K562 (cell line): ENCODE measurements around the gene CNPY4. TPM values are rescaled to one million over a fixed set of nuclear protein-coding genes. Genes with fewer than 3 reads are reported as not detected.

Experiments
- CEBPZ ChIP-seq: fragments of 150-350 bp; IDR thresholded peaks from 2 replicates; pipeline ENCODE4 v1.6.1; 2014; ENCODE audit warnings: low read depth, mild to moderate bottlenecking, low read length, borderline replicate concordance
- EHMT2 ChIP-seq: fragments of 450-650 bp; IDR thresholded peaks from 2 replicates; pipeline ENCODE4 v1.6.1; 2018; ENCODE audit warnings: antibody characterized with exemption
- HCFC1 ChIP-seq: IDR thresholded peaks from 2 replicates; pipeline ENCODE4 v1.6.1; 2012; ENCODE audit warnings: low read depth, low read length, improper control_type of control experiment
- HDAC1 ChIP-seq, 2 experiments: fragments of 450-650 bp; IDR thresholded peaks; 2 replicates each; pipeline ENCODE4 v1.6.1; 2016 to 2017; ENCODE audit warnings: inconsistent platforms in 1 of 2, mild to moderate bottlenecking in 1 of 2, moderate library complexity in 1 of 2
- HDAC6 ChIP-seq: IDR thresholded peaks from 2 replicates; pipeline ENCODE4 v1.6.1; 2012; ENCODE audit warnings: low read depth, mild to moderate bottlenecking, control low read depth, inconsistent platforms, low read length, moderate library complexity
- MAZ ChIP-seq, 2 experiments: fragments of 450-650 bp in 1 of 2; sonication (generic) in 1 of 2; formaldehyde crosslinking; IDR thresholded peaks in 1 of 2; conservative IDR thresholded peaks in 1 of 2; 2 replicates each; pipeline versions ENCODE4 v1.4.0 to v1.5.0; 2020; ENCODE audit warnings: mild to moderate bottlenecking in 1 of 2, missing genetic modification reagents in 1 of 2
- POLR2B ChIP-seq: fragments of 450-650 bp; IDR thresholded peaks from 2 replicates; pipeline ENCODE4 v1.6.1; 2018; ENCODE audit warnings: low read depth; ENCODE audit not compliant: partially characterized antibody
- POLR2G ChIP-seq: fragments of 200-400 bp; formaldehyde crosslinking; IDR thresholded peaks from 2 replicates; pipeline ENCODE4 v1.6.1; 2017; ENCODE audit warnings: low read depth, mild to moderate bottlenecking, antibody characterized with exemption, low read length, moderate library complexity
- SMARCB1 ChIP-seq: IDR thresholded peaks from 2 replicates; pipeline ENCODE4 v1.6.1; 2011; ENCODE audit warnings: improper control_type of control experiment, low read depth; ENCODE audit not compliant: insufficient read length
- SUPT5H ChIP-seq: fragments of 450-650 bp; IDR thresholded peaks from 2 replicates; pipeline ENCODE4 v1.6.1; 2016
- TFAP4 ChIP-seq: sonication (generic); formaldehyde crosslinking; IDR thresholded peaks from 2 replicates; pipeline ENCODE4 v1.8.0; 2022; ENCODE audit warnings: missing genetic modification reagents, mild to moderate bottlenecking, moderate library complexity, borderline replicate concordance
- ZBTB33 ChIP-seq: sonication (generic); formaldehyde crosslinking; IDR thresholded peaks from 2 replicates; pipeline ENCODE4 v1.8.1; 2023; ENCODE audit warnings: mild to moderate bottlenecking, missing genetic modification reagents
- polyA plus RNA-seq, 8 experiments: library from polyadenylated mRNA; depleted of rRNA in 4 of 8; stranded (reverse) in 5 of 8; unstranded in 3 of 8; fragments of >200 nt; fragmentation: Nextera tagmentation in 2 of 8; fragmentation: Illumina TruSeq in 1 of 8; extraction: Ambion mirVana in 2 of 8; extraction: Trizol in 1 of 8; gene quantifications; 2 replicates each; pipeline versions ENCODE4 v1.2.1 to v1.2.3, GENCODE V29; 2011 to 2014; ENCODE audit warnings: inconsistent platforms in 1 of 8, missing spikeins in 1 of 8
- total RNA-seq, 7 experiments: library from RNA; depleted of rRNA in 6 of 7; stranded (reverse); fragments of >200 nt in 6 of 7; fragmentation: Illumina TruSeq in 2 of 7; extraction: Trizol in 2 of 7; gene quantifications; 2 replicates each; pipeline versions ENCODE4 v1.2.1 to v1.2.3, GENCODE V29; 2011 to 2021; ENCODE audit warnings: low replicate concordance in 1 of 7

The CNPY4 gene
- total and polyA plus RNA-seq, 9 of the 15 experiments (the other 6 are each of a cell fraction or from before 2014, with no cell fraction given) = 1.9 to 11.2 (median 7.0) TPM

GRCh38 chr7:100130608-100131453, 11.4 kb downstream of the CNPY4 start (continued):
- TF ChIP-seq SMARCB1 (no peak), POLR2B (no peak), HDAC6 (no peak), POLR2G (peak; percentile 68), SUPT5H (0 out of 2 replicates have a peak, but pooled peaks have one; percentile 25), ZBTB33 (CRISPR knock-in tag) (peak; percentile 32; the same call in 1 of the 2 replicates), CEBPZ (no peak), MAZ (CRISPR knock-in tag; conservative IDR thresholded peaks at IDR 0.05 in 1 of 2, IDR thresholded peaks at IDR 0.05 in 1 of 2) (peak; percentile 38 to 67; a peak in 2 of 4 replicates), TFAP4 (CRISPR knock-in tag) (peak; percentile 90), HCFC1 (0 out of 2 replicates have a peak, but pooled peaks have one; percentile 44), HDAC1 (IDR thresholded peaks at IDR 0.05) (peak in 1 of 2 experiments; percentile 61; a peak in 1 of 4 replicates), EHMT2 (0 out of 2 replicates have a peak, but pooled peaks have one; percentile 30)
